SKM-1 (cell line): Measurements from ENCODE around the gene HSF4.
A peak's percentile ranks its signal among the peaks of the same experiment; 100 is the strongest.

Experiments
- DNase-seq: peaks from one replicate; lab custom pipeline; 2025; ENCODE audit not compliant: unreplicated experiment; lab: John Stamatoyannopoulos, UW

Gene HSF4

DNA sequence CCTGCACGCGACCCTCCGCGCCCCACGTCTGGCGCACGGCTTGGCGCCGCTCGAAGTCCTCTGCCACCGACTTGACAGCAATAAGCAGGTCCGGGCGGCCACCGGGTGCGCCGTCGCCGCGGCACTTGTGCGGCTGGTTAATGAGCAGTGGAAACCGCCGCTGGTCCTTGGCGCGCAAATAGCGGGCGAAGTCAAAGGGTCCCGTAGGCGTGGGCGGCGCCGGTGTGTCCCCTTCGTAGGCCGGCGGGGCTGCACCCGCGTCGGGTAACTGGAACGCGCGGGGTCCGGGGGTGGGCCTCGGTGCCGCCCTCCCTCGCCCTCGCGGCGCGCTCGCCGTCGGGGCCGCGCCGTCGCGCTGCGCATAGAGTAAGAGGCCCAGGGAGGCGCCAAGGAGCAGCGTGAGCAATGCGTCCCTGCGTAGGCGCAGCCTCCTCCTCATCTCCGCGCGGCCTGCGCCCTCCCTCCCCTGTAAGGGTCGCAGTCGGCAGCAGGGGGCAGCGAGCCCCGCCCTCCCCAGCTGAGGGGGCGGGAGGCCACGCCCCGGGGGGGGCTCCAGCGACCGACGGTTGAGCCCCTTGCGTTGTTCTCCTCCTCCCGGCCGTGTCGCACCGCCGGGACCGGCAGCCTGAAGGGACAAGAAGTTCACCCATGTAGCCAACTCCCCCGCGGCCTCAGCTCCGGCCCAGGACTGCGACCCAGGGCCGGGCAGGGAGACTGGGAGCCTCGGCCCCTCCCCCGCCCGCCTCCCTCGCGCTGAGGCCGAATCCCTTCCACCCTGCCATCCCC is 14.3 kb upstream of the HSF4 start:
- DNase-seq = no peak

DNA sequence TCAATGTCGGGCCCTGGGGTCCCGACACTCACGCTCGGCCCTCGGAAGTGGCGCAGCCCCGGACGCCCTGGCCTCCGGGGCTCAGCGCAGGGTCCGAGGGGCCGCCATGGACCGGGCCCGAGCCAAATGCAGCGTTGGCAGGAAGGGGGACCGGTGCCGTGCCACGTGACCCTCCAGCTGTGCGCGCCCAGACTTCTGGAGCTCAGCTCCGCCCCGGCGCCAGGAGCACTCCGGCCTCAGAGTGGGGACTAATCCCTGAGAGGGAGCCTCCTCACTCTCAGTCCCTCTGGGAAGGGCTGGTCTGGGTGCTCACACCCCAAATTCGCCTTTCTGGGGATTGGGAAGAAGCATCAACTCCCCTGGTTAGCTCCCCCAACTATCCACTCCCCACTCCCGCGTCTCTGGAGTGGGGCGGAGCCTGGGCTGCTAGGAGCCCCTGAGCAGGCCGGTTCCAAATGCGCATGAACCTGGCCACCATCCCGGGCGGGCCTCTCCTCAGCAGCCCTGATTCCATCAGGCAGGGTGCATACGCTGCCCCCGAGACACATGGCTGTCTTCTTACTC is 13.6 kb upstream of the HSF4 start, which contains the start of gene B3GNT9:
Gene B3GNT9, minus strand, starts transcription at position 166 of the 564 bp plus-strand sequence. CDS start 513 bp downstream, outside the sequence.
- DNase-seq = no peak

DNA sequence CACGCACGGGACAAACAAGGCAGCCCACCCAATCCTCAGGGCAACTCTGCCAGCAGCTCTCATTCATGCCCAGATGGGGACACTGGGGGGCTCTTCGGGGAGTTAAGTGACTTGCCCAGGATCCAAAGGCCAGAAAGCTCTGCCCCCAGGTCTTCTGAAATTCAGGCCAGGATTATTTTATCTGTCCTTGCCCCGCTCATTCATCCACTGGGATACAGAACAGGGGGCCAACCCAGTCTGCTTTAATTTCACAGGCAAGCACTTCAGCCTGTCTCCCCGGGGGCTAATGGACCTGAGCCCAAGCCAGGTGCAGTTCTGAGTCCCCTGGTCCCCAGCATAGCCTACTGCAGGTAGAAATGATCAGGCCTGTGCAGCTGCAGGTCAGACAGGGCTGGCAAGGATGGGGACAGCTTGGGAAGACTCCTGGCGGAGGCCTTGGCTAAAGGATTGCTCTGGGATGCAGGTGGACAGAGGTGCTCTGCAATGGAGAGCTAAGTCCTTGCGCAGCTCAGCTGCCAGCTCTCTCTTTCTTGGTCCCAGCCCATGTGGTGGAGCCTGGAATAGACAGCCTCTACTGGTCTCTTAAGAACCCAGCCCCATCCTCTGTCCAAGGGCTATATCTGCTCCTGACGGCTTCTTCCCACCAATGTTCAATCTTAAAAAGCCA is 13.0 kb upstream of the HSF4 start:
- DNase-seq = no peak

DNA sequence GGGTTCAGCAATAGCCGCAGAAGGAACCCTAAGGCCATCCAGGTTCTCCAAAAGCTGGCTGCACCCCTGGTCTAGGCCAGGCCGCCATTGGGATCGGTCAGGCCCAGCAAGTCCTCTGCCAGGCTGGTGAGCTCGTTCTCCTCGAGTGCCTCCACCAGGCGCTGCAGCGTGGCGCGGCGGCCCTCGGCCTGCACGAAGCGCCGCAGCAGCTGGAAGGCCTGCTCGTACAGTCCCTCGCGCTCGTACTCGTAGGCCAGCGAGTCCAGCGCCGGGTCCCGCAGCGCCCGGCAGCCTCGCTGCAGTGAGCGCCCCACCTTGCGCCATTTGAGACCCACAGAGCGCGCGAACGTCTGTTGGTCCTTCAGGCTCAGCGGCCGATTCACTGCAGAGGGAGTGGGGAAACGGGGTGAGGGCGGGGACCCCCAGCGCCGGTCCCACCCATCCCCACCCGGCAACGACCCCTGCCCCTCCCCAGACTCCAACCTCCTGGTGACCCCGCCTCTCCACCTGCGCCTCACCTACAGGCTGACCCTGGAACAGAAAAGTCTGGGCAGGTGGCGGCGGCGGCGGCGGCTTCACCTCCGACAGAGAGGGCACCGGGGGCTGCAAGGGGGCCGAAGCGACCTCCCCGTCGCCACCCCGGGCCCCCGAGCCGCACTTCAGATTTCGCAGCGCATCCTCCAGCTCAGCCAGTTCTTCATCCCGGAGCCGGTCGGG is 9.8 kb upstream of the HSF4 start:
- no peak for DNase-seq

DNA sequence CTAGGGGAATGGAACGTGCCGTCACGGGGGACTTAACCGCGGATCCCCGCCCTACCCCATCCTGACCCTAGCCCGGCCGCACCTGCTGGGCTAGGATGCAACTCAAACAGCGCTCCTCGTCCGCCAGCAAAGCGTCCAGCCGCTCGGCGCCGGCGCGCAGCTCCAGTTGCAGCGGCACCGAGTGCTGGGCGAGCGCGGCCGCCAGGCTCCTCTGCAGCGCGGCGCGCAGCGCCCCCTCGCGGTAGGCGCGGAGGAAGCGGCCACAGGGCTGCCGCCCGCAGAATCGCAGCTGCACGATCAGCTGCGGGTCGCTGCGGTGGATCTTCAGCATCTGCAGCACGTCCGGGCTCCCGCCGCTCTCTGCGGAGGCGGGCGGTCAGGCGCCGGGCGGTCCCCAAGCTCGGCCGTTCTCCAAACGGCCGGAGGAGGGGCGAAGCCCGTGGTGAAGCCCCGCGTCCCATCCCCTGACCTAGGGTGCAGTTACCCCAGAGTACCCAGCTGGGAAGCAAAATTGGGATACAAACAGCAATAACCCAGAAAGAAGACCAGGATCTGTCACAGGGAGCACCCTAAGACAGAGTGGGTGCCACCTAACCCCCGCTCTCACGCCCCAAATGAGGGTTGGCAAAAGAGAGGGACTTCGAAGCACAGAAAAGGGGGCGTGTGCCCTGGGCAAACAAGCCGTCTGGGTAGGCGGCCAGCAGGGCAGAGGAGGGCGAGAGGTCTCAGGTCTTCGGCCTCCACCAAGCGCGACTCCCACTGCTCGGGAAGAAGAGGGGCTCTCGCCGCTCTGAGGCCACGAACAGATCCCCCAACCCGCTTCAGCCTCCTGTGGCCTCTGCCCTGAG is 9.0 kb upstream of the HSF4 start:
- DNase-seq = peak; percentile 20

DNA sequence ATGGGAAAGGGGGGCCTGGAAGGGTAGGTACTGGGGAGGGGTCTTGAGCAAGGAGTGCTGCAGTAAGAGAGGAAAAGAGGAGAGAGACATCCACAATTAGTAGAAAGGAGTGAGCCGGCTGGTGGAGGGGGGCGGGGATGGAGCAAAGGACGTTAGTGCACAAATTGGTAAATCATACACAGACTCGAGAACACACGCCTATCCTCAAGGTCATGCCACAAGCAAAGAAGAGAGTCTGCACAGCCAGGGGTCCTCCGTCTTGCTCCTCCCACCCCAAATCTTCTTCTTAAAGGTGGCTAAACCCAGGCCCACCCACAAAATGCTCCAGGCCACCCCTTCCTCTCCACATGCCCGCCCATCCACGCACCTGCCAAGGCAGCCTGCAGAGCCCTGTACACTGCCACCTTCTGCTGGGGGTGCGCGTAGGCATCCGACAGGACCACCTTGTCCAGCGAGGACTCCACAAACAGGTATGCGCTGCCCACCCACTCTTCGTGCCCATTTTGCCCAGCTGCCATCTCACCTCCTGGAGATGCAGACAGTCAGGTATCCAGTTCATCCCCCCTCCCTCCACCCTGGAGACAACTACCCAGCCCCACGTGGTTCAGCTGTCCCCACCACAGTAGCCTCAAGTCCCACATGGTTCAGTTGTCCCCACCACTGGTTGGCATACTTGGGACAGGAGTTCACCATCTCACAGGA is 8.3 kb upstream of the HSF4 start:
- DNase-seq = no peak

DNA sequence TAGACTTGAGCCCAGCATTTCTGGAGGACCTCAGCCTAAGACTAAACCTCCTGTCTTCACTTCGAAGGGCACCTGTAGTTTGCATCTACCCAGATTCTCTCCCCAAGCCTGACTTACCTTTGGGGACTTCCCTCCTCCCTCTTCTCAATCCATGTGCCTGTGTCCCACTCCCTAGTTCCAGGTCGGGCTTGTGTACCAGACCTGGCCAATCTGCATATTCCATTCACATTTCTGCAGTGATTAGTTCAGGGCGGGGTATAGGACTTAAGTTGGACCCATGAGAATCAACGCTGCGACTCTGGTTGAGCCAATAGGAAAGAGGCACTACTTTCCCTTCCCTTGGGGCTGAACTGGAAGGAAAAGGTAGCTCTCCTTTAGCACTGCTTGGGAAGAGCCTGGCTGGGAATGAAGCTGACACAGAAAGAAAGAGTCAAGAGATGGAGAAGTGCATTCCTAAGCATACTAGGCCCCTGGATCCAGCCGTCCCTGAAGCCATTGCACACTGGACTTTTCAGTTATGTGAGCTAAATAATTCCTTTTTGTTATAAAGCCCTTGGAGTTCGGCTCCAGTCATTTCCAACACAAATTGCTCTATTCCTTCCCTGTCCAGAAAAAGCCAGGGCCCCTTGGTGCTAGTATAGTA is 7.3 kb upstream of the HSF4 start:
- DNase-seq = no peak

DNA sequence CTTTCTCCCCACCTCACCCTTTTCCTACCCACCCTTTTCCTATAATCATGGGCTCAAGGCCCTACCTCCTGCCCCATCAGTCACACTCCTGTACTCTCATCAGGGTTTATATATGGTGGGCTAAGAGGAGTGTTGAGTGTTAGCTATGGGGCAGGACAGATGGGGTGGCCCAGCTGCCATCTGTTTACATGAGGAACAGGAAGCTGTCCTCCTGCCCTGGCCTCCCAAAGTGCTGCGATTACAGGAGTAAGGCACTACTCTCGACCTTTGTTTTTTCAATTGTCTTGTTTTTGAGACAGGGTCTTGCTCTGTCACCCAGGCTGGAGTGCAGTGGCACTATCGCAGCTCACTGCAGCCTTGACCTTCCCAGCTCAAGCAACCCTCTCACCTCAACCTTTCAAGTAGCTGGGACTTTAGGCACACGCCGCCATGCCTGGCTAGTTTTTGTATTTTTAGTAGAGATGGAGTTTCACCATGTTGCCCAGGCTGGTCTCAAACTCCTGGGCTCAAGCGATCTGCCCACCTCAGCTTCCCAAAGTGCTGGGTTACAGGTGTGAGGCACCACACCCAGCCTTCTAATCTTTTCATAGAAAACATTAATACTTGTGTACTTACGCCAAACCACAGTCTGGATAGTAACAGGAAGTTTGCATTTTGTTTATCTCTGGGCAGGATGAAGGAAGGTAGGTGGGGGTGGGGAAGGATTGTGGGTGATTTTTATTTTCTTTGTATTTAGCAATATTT is 6.5 kb upstream of the HSF4 start:
- no peak for DNase-seq

DNA sequence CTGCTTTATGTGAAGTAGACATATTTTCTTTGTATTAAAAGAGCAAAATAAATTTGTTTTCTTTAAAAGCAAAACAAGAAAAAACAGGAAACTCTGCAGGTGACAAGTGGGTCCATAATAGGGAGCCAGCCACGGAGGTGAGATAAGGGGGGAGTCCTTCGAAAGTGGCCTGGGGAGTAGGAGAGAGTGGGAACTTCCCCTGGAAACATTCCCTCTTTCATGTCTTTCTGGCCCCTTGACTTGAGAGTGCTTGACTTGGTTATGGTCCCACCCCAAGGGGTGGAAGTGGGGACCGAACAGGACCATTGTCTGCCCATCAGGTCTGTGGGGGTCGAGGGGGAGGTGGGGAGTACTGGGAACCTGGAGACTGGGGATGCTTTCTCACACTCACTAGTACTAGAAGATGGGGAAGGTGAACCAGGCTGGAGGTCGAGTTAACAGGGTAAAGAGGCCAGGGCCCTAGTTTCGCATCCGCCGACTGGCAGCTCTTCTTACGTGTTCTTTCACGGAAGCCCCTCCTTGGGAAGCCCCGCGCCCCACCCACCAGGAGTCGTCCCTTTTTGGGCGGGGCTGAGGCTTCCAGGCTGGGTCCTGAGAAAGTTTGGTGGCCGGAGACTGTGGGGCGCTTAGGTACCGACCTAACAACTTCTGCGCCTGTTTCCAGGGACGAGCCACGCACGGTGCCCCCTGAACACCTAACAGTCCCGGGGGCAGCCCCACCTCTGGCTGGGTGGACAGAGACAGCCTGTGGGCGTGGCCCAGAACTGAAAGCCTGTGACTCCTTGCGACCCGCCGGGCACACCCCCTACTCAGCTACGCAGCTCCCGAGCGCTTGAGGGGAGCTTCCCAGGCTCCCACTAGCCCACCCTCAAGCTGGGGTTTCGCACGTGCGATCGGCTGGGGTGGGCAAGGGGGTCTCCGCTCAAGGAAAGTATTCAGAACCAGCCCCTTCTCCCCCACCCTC is 5.6 kb upstream of the HSF4 start:
- DNase-seq = no peak

DNA sequence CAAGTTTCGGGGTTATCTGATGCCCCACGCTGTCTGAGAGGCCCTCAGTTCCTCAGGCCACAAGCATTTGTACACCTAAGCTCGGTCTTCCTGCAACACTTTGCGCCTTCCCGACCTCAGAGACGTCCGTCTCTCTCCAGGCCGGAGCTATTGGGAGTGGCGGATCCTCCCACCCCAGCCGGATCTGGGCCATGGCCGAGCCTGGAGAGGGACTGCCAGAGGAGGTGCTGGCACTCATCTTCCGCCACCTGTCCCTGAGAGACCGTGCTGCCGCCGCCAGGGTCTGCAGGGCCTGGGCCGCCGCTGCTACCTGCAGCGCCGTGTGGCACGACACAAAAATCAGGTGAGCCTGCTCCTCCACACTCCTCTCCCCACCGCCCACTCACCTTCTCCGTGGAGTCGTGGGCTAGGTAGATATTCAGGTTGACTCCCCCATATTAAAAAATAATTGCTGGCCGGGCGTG is 2.9 kb upstream of the HSF4 start:
- no peak for DNase-seq

DNA sequence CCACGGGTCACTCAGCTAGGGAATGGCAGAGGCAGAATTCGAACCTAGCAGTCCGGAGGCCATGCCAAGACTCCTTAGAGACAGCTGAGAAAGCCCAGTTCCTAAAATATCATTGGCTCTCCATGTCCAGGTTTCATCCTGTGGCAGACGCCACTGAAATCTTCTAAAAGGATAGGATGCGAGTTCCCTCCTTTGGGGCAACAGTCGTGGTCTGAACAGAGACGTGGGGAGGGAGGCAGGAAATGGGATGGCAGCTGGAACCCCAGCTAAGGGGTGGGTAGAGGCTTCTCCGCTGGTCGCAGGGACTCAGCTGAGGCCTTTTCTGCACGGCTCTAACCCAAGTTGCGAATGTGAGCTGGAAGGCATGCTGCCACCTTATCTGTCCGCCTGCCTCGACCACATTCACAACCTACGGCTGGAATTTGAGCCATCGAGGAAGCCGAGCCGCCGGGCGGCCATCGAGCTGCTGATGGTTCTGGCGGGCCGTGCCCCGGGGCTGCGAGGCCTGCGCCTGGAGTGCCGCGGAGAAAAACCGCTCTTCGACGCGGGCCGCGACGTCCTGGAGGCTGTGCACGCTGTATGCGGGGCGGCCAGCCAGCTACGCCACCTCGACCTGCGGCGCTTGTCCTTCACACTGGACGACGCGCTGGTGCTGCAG is 1.9 kb upstream of the HSF4 start:
- no peak for DNase-seq

DNA sequence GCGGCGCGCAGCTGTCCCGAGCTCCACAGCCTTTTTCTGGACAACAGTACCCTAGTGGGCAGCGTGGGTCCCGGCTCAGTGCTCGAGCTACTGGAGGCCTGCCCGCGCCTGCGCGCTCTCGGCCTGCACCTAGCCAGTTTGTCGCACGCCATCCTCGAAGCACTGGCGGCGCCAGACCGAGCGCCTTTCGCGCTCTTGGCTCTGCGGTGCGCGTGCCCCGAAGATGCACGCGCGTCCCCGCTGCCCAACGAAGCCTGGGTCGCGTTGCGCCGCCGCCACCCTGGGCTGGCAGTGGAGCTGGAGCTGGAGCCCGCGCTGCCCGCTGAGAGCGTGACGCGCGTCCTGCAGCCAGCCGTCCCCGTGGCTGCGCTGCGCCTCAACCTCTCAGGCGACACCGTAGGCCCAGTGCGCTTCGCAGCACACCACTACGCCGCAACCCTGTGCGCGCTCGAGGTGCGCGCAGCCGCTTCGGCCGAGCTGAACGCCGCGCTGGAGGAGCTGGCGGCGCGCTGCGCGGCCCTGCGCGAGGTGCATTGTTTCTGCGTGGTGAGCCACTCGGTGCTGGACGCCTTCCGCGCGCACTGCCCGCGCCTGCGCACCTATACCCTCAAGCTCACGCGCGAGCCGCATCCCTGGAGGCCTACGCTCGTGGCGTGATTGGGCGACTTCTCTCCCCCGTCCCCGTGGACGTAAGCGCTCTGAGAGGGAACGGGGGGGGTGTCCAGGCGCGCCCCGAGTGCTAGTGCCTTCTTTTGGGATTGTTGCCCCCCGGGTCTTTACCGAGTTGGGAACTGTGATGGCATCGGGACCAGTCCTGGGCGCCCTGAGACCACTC is 1.2 kb upstream of the HSF4 start:
- no peak for DNase-seq

DNA sequence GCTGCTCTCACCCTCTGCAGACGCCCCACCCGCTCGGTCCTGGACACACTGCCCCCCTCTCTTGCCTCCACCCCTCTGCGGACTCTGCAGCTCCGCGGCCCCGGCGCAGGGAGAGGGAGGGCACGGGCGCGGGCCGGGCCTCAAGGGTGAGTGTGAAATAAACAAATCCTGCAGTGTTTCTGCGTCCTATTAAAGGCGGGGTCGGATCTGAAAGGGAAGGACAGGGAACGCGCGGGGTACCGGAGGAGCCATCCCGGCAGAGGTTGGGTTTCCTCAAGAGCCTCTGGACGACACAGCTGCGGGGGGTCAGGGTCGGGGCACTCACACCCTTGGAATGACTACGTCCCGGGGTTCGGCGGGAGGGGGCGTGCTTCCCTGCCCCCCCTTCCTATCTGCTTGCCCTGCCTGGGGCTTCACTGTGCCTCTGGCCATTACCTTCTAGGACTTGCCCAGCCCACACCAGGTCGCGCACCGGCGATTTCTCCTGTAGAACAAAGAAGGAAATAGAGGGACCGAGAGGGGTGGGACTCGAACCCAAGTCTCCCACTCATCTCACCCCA is 466 bp upstream of the HSF4 start:
- no peak for DNase-seq

DNA sequence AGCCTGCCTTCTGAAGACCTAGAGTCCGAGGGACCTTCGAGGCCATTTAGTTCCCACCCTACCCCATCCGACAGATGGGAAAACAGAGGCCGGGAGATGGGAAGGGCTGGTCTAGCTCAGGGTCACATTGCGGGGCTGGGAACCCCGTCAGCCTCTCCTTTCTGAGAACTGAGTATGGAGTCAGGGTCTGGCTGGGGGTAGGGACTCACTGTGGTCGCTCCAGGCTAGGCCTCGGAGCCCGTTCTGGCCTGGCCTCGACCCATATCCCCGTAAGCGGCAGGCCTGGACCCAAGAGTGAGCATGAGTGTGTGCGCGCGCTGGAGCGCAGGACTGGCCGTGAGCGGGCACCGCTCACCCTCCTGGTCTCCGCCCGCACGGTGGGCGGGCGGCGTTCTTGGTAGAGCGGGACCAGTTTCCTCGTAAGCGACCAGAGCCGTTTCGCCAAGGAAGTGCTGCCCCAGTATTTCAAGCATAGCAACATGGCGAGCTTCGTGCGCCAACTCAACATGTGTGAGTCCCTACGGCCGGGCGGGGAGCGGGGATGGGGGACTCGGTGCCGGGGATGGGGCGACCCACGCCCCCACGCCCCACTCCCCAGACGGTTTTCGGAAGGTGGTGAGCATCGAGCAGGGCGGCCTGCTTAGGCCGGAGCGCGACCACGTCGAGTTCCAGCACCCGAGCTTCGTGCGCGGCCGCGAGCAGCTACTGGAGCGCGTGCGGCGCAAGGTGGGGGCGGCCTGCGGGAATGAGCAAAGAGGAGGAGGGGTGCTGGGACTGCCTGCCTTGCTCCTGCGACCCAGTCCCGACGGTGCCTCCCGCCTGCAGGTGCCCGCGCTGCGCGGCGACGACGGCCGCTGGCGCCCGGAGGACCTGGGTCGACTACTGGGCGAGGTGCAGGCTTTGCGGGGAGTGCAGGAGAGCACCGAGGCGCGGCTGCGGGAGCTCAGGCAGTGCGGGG is 855 bp downstream of the HSF4 start:
- DNase-seq = no peak

DNA sequence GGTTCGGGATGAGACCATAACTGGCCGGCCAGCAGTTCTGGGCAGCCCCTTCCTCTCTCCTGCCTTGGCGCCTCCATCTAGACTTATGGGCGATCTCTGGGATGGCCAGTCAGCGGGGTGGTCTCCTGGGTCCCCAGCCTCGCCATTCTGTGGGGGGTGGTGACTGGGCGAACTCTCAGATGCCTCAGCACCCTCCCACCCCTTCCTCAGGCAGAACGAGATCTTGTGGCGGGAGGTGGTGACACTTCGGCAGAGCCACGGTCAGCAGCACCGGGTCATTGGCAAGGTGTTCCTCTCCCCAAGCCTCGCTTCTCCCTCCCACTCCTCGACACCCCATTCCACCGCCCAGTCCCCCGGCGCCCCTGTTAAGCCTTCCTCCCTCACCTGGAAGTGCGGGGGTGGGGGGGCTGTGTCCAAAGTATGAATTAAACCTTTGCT is 1.6 kb downstream of the HSF4 start:
- DNase-seq = no peak
